CD4-positive, alpha-beta T cell treated with Interleukin-2 at 100 ng/mL for 4 hours (primary cell): ENCODE measurements around the gene PLCB4.

ENCODE experiments used
- DNase-seq: peaks from one replicate; pipeline ENCODE4 v3.0.0-alpha.2; 2020; ENCODE audit warnings: low spot score

PLCB4 gene

DNA sequence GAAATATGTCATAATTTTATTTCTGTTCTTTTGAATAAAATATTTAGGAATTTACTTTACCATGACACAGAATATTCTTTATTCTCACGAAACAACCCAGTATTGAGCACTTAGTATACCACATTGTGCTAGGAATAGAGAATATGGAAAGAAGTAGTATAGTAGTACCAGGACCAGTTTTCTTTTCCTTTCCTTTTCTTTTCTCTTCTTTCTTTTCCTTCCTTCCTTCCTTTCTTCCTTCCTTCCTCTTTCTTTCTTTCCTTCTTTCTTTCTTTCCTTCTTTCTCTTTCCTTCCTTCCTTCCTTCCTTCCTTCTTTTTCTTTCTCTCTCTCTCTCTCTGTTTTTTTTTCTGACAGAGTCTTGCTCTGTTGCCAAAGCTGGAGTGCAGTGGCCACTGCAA lies 7.5 kb upstream of the PLCB4 start:
- no peak for DNase-seq

- DNase-seq: no peak
Measured at GRCh38 chr20:9062066-9062465, 6.8 kb upstream of the PLCB4 start.

DNA sequence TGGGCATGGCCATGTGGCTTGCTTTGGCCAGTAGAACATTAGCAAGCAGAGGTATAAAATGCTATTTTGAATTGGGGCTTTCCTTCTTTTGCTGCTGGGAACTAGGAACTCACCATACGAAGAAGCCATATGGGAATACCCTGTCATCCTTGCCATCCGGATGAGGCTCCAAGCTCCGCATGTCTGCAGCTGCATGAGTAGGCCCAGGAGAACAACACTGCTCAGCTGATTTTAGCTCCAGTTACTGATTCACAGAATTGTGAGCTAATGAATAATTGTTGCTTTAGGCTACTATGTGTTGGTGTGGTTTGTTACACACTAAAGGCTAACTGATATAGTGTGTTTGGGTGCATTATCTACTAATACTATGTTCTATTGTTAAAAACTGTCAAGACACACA lies 2.7 kb upstream of the PLCB4 start:
- DNase-seq: no peak

DNA sequence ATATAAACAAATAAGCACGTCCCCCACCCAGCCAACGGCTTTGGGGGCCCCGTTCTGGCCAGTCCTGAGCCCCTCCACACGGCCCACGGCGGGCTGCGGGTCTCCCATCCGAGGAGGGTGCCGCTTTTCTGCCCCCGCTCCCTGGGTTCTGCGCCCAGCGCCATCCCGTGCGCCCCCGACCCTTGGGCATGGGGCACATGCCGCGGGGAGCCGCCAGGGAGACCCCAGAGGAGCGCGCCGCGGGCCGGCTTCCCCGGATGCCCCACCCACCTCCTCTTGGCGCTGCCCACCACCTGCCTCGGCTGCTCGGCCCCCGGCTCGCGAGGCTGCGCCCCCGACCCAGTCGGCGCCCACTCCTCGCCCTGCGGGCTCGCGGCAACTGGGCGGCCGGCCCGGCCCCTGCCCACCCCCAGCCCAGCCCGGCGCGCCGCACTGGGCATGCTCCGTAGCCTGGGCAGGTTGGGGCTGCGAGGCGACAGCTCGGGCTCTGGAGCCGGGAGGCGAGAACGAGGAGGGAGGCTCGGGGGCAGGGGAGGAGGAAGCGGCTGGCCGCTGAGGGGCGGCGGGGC lies 570 bp upstream of the PLCB4 start:
- DNase-seq: no peak

DNA sequence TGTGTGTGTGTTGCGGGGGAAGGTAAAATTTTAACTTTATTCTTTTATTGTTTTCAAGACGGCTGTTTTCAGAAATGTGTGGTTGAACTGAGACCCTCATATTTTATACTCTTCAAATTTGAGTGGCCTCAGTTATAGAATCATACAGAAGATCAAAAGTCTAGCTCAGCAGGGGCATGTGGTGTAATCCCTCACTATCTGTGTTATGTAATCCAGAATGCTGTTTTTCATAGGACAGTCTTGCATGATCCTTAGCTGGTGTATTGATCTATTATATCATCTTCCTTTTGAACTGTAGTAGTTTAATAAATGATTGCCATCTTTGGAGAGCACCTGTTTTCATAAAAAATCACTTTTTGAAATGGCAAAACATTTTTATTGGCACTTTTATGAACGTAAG lies 1.4 kb downstream of the PLCB4 start:
- no peak for DNase-seq

DNA sequence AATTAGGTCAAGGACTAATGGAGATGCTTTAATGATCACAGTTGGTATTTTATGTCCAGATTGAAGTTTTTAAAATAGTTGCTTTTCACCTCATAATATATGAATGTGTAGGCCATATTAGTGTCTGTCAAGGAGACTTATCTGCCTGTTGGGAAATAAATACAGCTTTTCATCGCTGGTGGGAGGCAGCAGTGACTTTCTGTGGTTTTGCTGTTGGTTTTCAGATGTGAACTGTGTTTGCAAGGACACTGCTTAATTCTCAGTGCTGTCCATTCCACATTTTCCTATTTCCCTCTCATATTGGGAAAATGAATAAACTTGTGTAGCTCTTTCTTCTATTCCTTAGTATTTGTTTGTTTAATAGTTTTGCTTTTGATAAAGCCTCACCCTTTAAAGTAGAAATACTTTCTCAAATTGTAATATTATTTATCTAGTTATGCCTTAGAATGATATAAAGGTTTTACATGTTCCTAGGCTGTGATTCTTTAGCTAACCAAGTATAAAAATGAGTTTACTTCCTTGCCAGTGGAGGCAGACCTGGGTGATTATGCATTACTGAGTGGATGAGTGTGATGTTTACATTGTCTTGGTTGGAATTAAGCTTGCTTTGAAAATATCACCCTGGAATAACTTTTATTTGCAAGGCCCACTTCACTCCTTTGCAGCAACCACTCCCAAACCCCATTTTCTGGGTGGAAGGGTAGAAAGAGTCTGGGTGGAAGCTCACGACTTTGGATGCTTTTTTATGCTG lies 3.3 kb downstream of the PLCB4 start:
- no peak for DNase-seq

DNA sequence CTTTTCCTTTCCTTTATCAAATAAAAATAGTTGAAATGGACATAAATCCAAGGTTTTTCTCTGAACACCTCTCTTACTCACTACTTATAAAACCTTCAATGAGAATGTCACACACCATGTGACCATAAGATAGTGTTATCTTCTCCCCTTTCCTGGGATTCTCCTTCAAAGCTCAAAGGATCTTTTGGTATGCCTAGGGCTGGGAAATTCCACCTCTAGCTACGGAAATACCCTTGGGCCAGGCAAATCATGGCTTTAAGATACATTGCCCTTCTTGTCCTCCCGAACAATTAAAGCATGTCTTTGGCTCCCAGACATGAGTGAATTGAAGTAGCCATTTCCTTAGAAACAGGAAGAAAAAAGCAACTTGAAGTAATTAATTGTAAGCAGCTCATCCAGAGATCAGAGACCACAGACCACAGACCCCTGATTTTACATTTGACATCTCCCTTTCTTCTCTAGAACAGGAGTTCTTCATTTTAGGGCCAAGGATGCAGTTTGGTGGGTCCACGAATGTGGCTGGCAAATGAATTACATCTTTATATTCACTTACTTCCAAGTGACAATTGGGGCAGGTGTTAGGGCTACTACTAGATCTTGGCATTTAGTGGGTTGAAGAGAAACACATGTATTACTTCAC lies 4.1 kb downstream of the PLCB4 start:
- no peak for DNase-seq

DNA sequence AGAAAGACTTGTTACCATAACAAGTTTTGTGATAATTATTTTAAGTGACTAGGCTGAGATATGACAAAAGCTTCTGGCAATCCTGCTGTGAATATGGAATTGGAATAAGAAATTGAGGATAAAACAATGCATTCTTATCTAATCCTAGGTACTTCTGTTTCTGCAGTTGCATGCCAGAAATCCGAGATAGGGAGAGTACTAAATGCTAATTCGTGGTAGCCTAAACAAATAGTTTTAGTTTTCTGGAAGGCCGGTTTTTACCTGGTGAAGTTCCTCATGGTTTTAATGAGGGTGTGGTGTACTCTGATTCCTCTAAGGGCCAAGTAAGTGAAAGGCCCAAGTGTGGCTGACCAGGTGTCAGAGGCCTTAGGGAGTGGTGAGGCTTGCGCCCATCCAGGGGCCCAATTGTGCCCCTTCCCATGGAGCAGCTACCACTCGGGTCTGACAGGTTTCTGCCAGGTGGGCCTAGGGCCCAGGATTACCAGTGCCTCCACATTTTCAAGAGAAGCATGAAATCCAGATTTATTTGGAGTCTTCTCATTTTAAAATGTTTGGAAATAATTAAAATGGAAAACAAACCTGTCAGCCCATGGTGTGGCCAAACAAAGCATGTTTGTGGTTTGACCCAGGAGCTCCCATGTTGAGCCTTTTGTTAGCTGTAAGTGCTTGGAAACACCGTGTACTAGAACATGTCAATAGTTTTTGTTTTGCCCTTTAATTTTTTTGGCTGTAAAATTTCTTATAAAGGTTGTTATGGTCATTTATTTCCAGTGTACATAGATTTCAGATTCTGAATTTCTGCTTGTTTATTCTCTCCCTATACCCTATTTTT lies 6.6 kb downstream of the PLCB4 start:
- no peak for DNase-seq

DNA sequence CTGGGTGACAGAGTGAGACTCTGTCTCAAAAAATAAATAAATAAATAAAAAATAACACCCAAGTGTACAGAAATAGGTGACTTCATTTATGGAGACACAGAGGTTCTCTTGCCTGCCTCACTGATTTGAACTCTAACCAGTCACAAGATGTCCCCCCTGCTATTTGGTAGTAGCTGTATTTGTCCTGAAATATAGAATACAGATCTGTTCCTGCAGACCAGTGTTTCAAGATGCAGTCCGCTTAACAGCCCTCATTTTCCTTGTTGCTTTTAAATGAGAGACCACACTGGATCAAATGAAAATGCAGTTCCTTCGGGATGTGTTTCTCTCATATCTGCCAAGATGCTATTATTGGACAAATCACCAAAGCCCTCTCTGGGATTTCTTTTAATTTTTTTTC lies 7.6 kb downstream of the PLCB4 start:
- no peak for DNase-seq

- DNase-seq: no peak
Measured at GRCh38 chr20:9078826-9079731, 10.2 kb downstream of the PLCB4 start.

GRCh38 chr20:9081423-9081966 lies 12.6 kb downstream of the PLCB4 start:
- DNase-seq: no peak

GRCh38 chr20:9082741-9083140 lies 13.9 kb downstream of the PLCB4 start:
- no peak for DNase-seq

DNA sequence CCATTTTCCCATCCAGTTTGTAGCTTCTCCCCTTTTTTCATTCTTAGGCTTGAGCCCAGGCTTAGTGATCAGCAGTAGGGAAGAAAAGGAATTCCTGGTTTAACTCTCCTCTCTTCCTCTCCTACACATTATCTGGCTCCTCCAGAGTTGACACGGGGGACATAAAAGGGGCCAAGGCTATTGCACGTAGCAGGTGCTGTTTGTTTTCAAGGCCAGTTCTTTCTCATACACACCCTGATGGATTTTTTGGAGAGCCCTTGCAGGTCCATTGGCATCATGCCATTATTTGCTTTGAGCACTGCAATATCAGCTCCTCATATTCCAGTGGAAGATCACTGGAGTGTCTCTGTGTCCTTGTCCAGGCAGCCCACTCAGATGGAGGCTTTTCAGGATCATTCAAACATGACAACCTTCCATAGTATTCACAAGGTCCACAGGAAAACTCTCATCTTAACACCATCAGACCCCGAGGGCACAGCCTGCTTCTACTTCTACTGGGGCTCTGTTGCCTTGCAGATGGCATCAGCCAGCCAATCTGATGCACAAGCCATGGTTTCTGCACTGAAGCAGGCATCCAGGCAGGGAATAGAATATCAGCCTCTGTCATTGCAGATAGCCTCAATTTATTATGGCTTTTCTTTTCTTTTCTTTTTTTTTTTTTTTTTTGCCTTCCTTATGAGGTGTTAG lies 18.8 kb downstream of the PLCB4 start:
- DNase-seq: no peak

DNA sequence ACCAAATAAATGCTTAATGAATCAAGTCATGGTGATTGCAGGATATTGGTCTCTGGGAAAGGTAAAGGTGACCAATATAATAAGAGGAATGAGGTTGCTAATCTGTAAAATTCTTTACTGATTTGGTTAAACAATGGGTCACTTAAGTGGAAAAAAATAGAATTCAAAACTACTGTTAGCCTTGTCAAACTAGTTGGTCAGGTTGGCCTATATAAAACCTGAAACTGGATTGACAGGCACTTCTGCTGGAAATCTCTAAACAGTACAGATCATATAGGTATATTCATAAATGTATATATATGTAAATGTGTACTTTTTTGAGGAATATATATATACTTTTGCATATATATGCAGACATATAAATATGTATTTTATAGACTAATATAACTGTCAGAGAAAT lies 19.7 kb downstream of the PLCB4 start:
- no peak for DNase-seq

DNA sequence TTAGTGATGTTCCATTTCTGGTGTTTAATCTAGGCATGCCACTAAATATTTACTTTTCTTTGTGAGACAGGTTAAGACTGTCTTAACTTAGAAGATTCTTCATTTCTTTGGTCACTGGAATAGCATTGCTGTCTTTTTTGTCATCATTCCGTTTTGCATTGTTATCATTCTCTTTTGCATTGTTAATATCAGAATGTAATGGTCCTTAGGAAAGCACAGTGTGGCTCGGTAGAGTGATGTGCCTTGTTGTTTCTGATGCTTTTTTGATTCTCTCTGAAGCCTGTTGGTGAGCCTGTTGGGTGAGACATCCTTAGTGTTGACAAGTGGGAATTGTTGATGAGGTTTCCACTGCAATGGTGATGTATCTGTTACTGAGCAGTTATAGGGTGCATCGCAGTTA lies 23.2 kb downstream of the PLCB4 start:
- no peak for DNase-seq

DNA sequence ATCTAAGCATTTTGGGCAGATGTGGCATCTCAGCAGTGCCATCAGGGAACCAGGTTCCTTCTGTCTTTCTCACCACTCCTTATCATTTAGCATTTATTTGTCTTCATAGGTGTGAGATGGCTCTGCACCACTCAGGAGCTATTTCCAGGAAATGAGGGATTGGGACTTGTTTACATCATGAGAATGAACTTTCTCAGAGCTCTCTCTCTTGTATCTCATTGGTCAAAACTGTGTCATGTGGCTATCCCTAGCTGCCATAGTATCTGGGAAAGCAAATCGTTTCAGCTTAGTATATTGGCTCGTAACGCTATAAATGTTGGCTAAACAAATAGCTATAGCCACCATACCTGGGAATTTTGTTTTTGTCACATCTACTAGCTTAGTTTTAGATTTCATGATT lies 23.8 kb downstream of the PLCB4 start:
- no peak for DNase-seq

- DNase-seq: no peak
Measured at GRCh38 chr20:9093218-9093957, 24.5 kb downstream of the PLCB4 start.

- no peak for DNase-seq
Measured at GRCh38 chr20:9099372-9099771, 30.5 kb downstream of the PLCB4 start.

GRCh38 chr20:9100691-9101090 lies 31.8 kb downstream of the PLCB4 start:
- no peak for DNase-seq

- no peak for DNase-seq
Measured at GRCh38 chr20:9102456-9102855, 33.6 kb downstream of the PLCB4 start.
